KMS-11 (cell line): ENCODE data around the gene RILP.

Source experiments
- H2AFZ ChIP-seq: fragments of 200-600 bp; sonication (generic); 2 replicates; pipeline ENCODE4 v1.6.1; 2016; ENCODE audit warnings: antibody characterized with exemption, mixed run types, low read depth
- H3K27ac ChIP-seq: fragments of 200-600 bp; sonication (generic); 2 replicates; pipeline ENCODE4 v1.6.1; 2016; ENCODE audit warnings: mild to moderate bottlenecking, mixed run types
- H3K27me3 ChIP-seq: fragments of 200-600 bp; sonication (generic); 2 replicates; pipeline ENCODE4 v1.6.1; 2017; ENCODE audit warnings: mild to moderate bottlenecking, low read depth, mixed run types, moderate library complexity; ENCODE audit not compliant: insufficient read depth
- H3K36me3 ChIP-seq: fragments of 200-600 bp; sonication (generic); 2 replicates; pipeline ENCODE4 v1.6.1; 2017; ENCODE audit warnings: mild to moderate bottlenecking, mixed run types; ENCODE audit not compliant: insufficient read depth
- H3K4me1 ChIP-seq: fragments of 200-600 bp; sonication (generic); 2 replicates; pipeline ENCODE4 v1.6.1; 2016; ENCODE audit warnings: mild to moderate bottlenecking, low read depth, mixed run types; ENCODE audit not compliant: poor library complexity, severe bottlenecking
- H3K4me2 ChIP-seq: fragments of 200-600 bp; sonication (generic); 2 replicates; pipeline ENCODE4 v1.7.0; 2016; ENCODE audit warnings: mild to moderate bottlenecking, mixed run types
- H3K4me3 ChIP-seq: fragments of 200-600 bp; sonication (generic); IDR thresholded peaks from 2 replicates; pipeline ENCODE4 v1.6.1; 2017; ENCODE audit warnings: low read depth, low read length, mixed read lengths; ENCODE audit not compliant: insufficient read depth
- H3K79me2 ChIP-seq: fragments of 200-600 bp; sonication (generic); 2 replicates; pipeline ENCODE4 v1.6.1; 2016; ENCODE audit warnings: low read depth, mixed run types; ENCODE audit not compliant: insufficient read depth
- H3K9ac ChIP-seq: fragments of 200-600 bp; sonication (generic); 2 replicates; pipeline ENCODE4 v1.6.1; 2016; ENCODE audit warnings: mild to moderate bottlenecking, mixed run types
- H4K20me1 ChIP-seq: fragments of 200-600 bp; sonication (generic); 2 replicates; pipeline ENCODE4 v1.6.1; 2016; ENCODE audit warnings: mild to moderate bottlenecking, mixed run types; ENCODE audit not compliant: insufficient read depth
- CTCF ChIP-seq: fragments of 200-600 bp; sonication (generic); conservative IDR thresholded peaks from 2 replicates; pipeline ENCODE4 v1.6.1; 2017; ENCODE audit warnings: low read depth, mild to moderate bottlenecking, antibody characterized with exemption, low read length, moderate library complexity, mixed read lengths

The RILP gene

GRCh38 chr17:1627182-1627981, 22.3 kb downstream of the RILP start:
- Histone ChIP-seq H3K27ac (no peak overlapping the region), H4K20me1 (no peaks in the 10 kb centered on the region), H3K79me2 (no peaks in the 10 kb centered on the region), H3K4me1 (peaks cover 13% of the 10 kb centered on the region), H3K4me2 (peak overlapping the region; percentile 70; the same call in 1 of the 2 replicates), H3K9ac (peak overlapping the region; percentile 85; the same call in 1 of the 2 replicates), H3K27me3 (no peaks in the 10 kb centered on the region), H3K4me3 (no peak overlapping the region), H3K36me3 (no peaks in the 10 kb centered on the region), H2AFZ (peak overlapping the region; percentile 71; the same call in 1 of the 2 replicates)
- TF ChIP-seq CTCF = no peak

- no peak overlapping the region for H3K27ac ChIP-seq
- no peak overlapping the region for H3K4me2 ChIP-seq
- H3K79me2 ChIP-seq = no peaks in the 10 kb centered on the region
- H3K27me3 ChIP-seq = no peaks in the 10 kb centered on the region
- H3K4me1 ChIP-seq = peaks cover 4% of the 10 kb centered on the region
- H3K36me3 ChIP-seq = no peaks in the 10 kb centered on the region
- no peak overlapping the region for H3K9ac ChIP-seq
- TF ChIP-seq CTCF = no peak
- H4K20me1 ChIP-seq = no peaks in the 10 kb centered on the region
- no peak overlapping the region for H2AFZ ChIP-seq
- H3K4me3 ChIP-seq = no peak overlapping the region
Observed at GRCh38 chr17:1626333-1626732, 23.3 kb downstream of the RILP start.

- H3K4me3 ChIP-seq = no peak overlapping the region
- no peaks in the 10 kb centered on the region for H3K36me3 ChIP-seq
- no peak for TF ChIP-seq CTCF
- H3K27ac ChIP-seq = no peak overlapping the region
- no peak overlapping the region for H3K9ac ChIP-seq
- H3K79me2 ChIP-seq = no peaks in the 10 kb centered on the region
- H4K20me1 ChIP-seq = no peaks in the 10 kb centered on the region
- H2AFZ ChIP-seq = no peak overlapping the region
- H3K27me3 ChIP-seq = no peaks in the 10 kb centered on the region
- H3K4me2 ChIP-seq = no peak overlapping the region
- H3K4me1 ChIP-seq = no peaks in the 10 kb centered on the region
Observed at GRCh38 chr17:1625581-1625980, 24.1 kb downstream of the RILP start.

- no peaks in the 10 kb centered on the region for H3K4me1 ChIP-seq
- H3K4me3 ChIP-seq = no peak overlapping the region
- TF ChIP-seq CTCF = no peak
- no peak overlapping the region for H3K4me2 ChIP-seq
- H3K79me2 ChIP-seq = no peaks in the 10 kb centered on the region
- no peak overlapping the region for H2AFZ ChIP-seq
- H3K27me3 ChIP-seq = no peaks in the 10 kb centered on the region
- H3K36me3 ChIP-seq = no peaks in the 10 kb centered on the region
- no peak overlapping the region for H3K9ac ChIP-seq
- no peaks in the 10 kb centered on the region for H4K20me1 ChIP-seq
- H3K27ac ChIP-seq = no peak overlapping the region
Observed at GRCh38 chr17:1625053-1625452, 24.6 kb downstream of the RILP start.
